A673 (cell line): ENCODE data around the gene BARX2. TPM values are rescaled to one million over a fixed set of nuclear protein-coding genes. Genes with fewer than 3 reads are reported as not detected.

Experiments used
- BruUV-seq: library from RNA; stranded (reverse); fragments of 400-500 nt; replicated peaks from 2 replicates; lab custom pipeline; 2021; lab: Mats Ljungman, UMichigan
- CTCF ChIA-PET: fragments of 300-600 bp; sonication (Branson Sonifier 250); formaldehyde crosslinking; loops from one replicate; lab custom pipeline; 2022; ENCODE audit warnings: antibody characterized with exemption; lab: Charles Lee
- POLR2A ChIA-PET: fragments of 300-600 bp; sonication (Branson Sonifier 250); formaldehyde crosslinking; loops from one replicate; lab custom pipeline; 2022; ENCODE audit warnings: antibody characterized with exemption; ENCODE audit not compliant: low non-redundant PET; lab: Charles Lee
- DNase-seq: peaks from one replicate; pipeline ENCODE4 v3.0.0-alpha.2; 2015; ENCODE audit warnings: low spot score
- H3K27ac ChIP-seq: fragments of 200-600 bp; sonication (generic); 2 replicates; pipeline ENCODE4 v1.5.1; 2016; ENCODE audit warnings: mixed run types, low read depth, mild to moderate bottlenecking, mixed read lengths, antibody characterized with exemption, low read length; ENCODE audit not compliant: poor library complexity, severe bottlenecking
- H3K27me3 ChIP-seq: fragments of 200-600 bp; sonication (generic); replicated peaks from 2 replicates; pipeline ENCODE4 v1.6.1; 2017; ENCODE audit warnings: mixed run types, low read depth, mild to moderate bottlenecking, mixed read lengths, antibody characterized with exemption, low read length; ENCODE audit not compliant: insufficient read depth, poor library complexity
- H3K36me3 ChIP-seq: fragments of 200-600 bp; sonication (generic); 2 replicates; pipeline ENCODE4 v1.6.1; 2016; ENCODE audit warnings: mixed run types, mild to moderate bottlenecking, mixed read lengths, antibody characterized with exemption, low read length; ENCODE audit not compliant: insufficient read depth, poor library complexity, severe bottlenecking
- H3K4me1 ChIP-seq: fragments of 200-600 bp; sonication (generic); 2 replicates; pipeline ENCODE4 v1.6.1; 2017; ENCODE audit warnings: mixed run types, mild to moderate bottlenecking, mixed read lengths, antibody characterized with exemption, low read length; ENCODE audit not compliant: insufficient read depth, poor library complexity, severe bottlenecking
- H3K4me3 ChIP-seq: fragments of 200-600 bp; sonication (generic); 2 replicates; pipeline ENCODE4 v1.5.1; 2016; ENCODE audit warnings: low read depth, mixed run types, mild to moderate bottlenecking, mixed read lengths, low read length; ENCODE audit not compliant: poor library complexity, severe bottlenecking
- H3K9me3 ChIP-seq: fragments of 200-600 bp; sonication (generic); 2 replicates; pipeline ENCODE4 v1.6.1; 2016; ENCODE audit warnings: mixed run types, low read depth, mild to moderate bottlenecking, mixed read lengths, antibody characterized with exemption, low read length; ENCODE audit not compliant: poor library complexity, severe bottlenecking
- CTCF ChIP-seq: fragments of 300-800, 200-600 bp; sonication (generic); conservative IDR thresholded peaks from 2 replicates; pipeline ENCODE4 v1.5.1; 2017; ENCODE audit warnings: low read depth, mild to moderate bottlenecking, antibody characterized with exemption, low read length, moderate library complexity, mixed read lengths
- EZH2 ChIP-seq: fragments of 200-600 bp; sonication (generic); IDR thresholded peaks from 2 replicates; pipeline ENCODE4 v1.6.1; 2017; ENCODE audit warnings: borderline replicate concordance, low read depth, mild to moderate bottlenecking, mixed read lengths, antibody characterized with exemption, low read length; ENCODE audit not compliant: poor library complexity, severe bottlenecking
- intact Hi-C: fragments of 100-400 bp; cut with micrococcal nuclease; formaldehyde crosslinking; loops from one replicate; pipeline ENCODE4 v1.10.0; 2022; ENCODE audit not compliant: unreplicated experiment
- total RNA-seq: library from RNA; stranded (reverse); gene quantifications from 2 replicates; pipeline ENCODE4 v1.2.3, GENCODE V29; 2021

Gene BARX2
- total RNA-seq, 1 experiment from 2014 or later = 36.4 TPM

DNA sequence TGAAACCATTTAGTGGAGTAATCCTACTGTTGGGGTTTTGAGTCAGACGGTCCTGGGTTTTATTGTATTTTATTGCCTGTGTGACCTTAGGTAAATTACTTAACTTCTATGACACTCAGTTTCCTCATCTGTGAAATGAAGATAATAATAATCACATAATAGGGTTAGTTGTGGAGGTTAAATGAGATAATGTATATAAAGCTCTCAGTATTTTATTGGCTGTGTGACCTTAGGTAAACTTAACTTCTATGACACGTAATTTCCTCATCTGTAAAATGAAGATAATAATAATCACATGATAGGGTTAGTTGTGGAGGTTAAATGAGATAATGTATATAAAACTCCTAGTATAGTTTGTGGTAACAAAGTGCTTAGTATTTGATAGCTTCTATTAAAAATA is 13.2 kb downstream of the BARX2 start:
- Histone ChIP-seq H3K4me3 (no peak overlapping the region), H3K4me1 (peaks cover 94% of the 10 kb centered on the region), H3K9me3 (no peaks in the 10 kb centered on the region), H3K36me3 (no peaks in the 10 kb centered on the region), H3K27me3 (no peaks in the 10 kb centered on the region), H3K27ac (peak overlapping the region; percentile 75)
- intact Hi-C loops = no loop called here
- ChIA-PET POLR2A (no interaction called here), CTCF (no interaction called here)
- no peak for DNase-seq
- TF ChIP-seq CTCF (no peak), EZH2 (no peak)
- BruUV-seq = no TSS peak

DNA sequence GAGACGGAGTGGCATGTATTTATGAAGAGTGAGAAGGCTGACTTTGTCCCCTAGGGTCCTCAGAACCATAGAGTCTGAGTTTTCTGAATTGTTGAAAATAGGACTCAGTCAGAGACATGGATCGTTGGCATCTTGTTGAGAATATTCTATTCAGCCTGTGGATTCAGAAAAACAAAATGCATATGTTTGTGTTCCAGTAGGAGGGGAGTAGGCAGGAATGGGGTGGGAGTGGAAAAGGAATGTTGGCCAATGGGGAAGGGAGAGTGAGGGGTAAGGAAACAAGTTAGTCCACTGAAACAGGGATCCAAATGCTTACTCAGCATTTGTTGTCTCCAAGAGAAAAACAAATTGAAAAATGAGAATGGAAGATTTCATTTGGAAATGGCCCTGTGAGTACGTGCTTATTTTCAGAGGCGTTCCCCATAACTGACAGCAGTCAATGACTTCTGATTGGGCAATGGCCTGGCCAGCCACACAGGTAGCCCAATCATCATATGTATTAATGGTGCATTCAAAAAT is 14.7 kb downstream of the BARX2 start:
- no peak for TF ChIP-seq CTCF
- TF ChIP-seq EZH2 = no peak
- Histone ChIP-seq H3K4me3 (no peak overlapping the region), H3K9me3 (no peaks in the 10 kb centered on the region), H3K36me3 (no peaks in the 10 kb centered on the region), H3K27me3 (no peaks in the 10 kb centered on the region), H3K27ac (no peak overlapping the region), H3K4me1 (peaks cover 94% of the 10 kb centered on the region)
- no peak for DNase-seq
- BruUV-seq = no TSS peak
- CTCF ChIA-PET = no interaction called here
- POLR2A ChIA-PET = no interaction called here
- intact Hi-C loops = no loop called here

DNA sequence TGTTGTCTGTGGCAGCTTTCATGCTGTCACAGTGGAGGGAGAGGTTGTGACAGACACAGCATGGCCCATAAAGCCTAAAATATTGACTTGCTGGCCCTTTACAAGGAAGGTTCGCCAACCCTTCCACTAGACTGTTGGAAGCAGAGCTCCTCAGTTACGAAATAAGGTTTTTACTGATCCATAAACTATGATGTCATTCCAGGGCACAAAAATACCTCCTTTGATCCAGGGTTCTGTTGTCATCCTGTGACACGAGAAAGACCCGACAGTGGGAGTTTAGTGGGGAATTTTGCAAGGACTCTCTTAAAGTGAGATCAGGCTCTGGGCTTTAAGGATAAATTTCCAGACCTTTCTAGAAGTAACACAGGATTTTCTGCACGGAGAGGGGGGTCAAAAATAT is 15.7 kb downstream of the BARX2 start:
- H3K9me3 ChIP-seq = no peaks in the 10 kb centered on the region
- intact Hi-C loops = no loop called here
- POLR2A ChIA-PET = no interaction called here
- H3K36me3 ChIP-seq = no peaks in the 10 kb centered on the region
- H3K27ac ChIP-seq = no peak overlapping the region
- DNase-seq = no peak
- H3K4me3 ChIP-seq = peak overlapping the region; percentile 1
- TF ChIP-seq CTCF (no peak), EZH2 (no peak)
- CTCF ChIA-PET = no interaction called here
- peaks cover 95% of the 10 kb centered on the region for H3K4me1 ChIP-seq
- BruUV-seq = no TSS peak
- H3K27me3 ChIP-seq = no peaks in the 10 kb centered on the region
